ENCODE measurements around the gene ZBTB14. TPM values are rescaled to one million over a fixed set of nuclear protein-coding genes. Genes with fewer than 3 reads are reported as not detected.

The ZBTB14 gene
- total RNA-seq, 1 donor from 2014 or later = 12.9 TPM

- no peak overlapping the region for H3K4me3 ChIP-seq (ENCODE audit: low read depth, low read length)
- no peak for TF ChIP-seq CTCF (IDR thresholded peaks at IDR 0.05; ENCODE audit: insufficient read depth, low read length, severe bottlenecking)
- H3K27me3 ChIP-seq (ENCODE audit: control insufficient read depth, insufficient read depth, low read length) = no peaks in the 10 kb centered on the region
- no peak for DNase-seq (ENCODE audit: low read depth)
- H3K36me3 ChIP-seq (ENCODE audit: control insufficient read depth, insufficient read depth, low read length) = peaks cover 3% of the 10 kb centered on the region
- FAIRE-seq = no peak
Measured at GRCh38 chr18:5286525-5286924, 9.0 kb downstream of the ZBTB14 start.

DNA sequence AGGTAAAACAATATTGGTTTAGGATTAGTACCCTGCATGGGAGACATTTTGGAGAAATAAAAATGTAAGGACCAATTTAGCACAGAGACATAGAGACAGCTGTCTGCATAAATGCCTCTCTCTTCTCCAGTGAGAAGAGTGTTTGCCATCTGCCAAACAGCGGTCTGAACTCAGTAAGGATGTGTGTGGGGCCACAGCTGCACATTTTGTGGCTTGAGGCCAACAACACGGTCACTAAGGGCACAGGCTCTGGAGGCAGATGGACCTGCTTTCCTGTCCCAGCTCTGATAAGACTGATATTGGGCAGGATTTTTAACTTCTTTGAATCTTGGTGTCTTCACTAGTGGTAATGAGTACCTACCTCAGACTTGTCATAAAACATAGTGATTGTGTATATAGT, 10.2 kb downstream of the ZBTB14 start:
- no peaks in the 10 kb centered on the region for H3K36me3 ChIP-seq (ENCODE audit: control insufficient read depth, insufficient read depth, low read length)
- TF ChIP-seq CTCF (IDR thresholded peaks at IDR 0.05; ENCODE audit: insufficient read depth, low read length, severe bottlenecking) = no peak
- DNase-seq (ENCODE audit: low read depth) (no peak), FAIRE-seq (no peak)
- no peak overlapping the region for H3K4me3 ChIP-seq (ENCODE audit: low read depth, low read length)
- no peaks in the 10 kb centered on the region for H3K27me3 ChIP-seq (ENCODE audit: control insufficient read depth, insufficient read depth, low read length)

- TF ChIP-seq CTCF (IDR thresholded peaks at IDR 0.05; ENCODE audit: insufficient read depth, low read length, severe bottlenecking) = no peak
- Histone ChIP-seq H3K36me3 (ENCODE audit: control insufficient read depth, insufficient read depth, low read length) (no peaks in the 10 kb centered on the region), H3K4me3 (ENCODE audit: low read depth, low read length) (no peak overlapping the region), H3K27me3 (ENCODE audit: control insufficient read depth, insufficient read depth, low read length) (no peaks in the 10 kb centered on the region)
- FAIRE-seq (no peak), DNase-seq (ENCODE audit: low read depth) (peak; percentile 7)
Measured at GRCh38 chr18:5284808-5285207, 10.7 kb downstream of the ZBTB14 start.

DNA sequence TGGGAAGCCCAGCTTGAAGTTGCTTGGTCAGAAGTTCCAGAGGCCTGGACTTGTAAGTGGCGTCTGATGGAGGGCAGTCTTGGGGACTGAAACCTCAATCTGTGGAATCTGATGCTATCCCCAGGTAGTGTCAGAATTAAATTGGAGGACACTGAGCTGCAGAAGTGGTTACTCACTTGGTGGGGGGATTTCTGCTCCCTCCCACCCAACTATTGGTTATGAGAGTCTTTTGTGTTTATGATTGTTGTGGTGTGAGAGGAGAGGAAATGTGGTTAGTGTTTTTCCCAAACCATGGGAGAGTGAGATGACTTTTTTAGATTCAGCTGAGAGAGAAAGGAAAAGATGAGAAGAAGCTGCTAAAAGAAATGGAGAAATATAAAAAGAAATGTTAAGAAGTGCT, 12.8 kb downstream of the ZBTB14 start:
- DNase-seq (ENCODE audit: low read depth) (no peak), FAIRE-seq (no peak)
- Histone ChIP-seq H3K4me3 (ENCODE audit: low read depth, low read length) (no peak overlapping the region), H3K27me3 (ENCODE audit: control insufficient read depth, insufficient read depth, low read length) (no peaks in the 10 kb centered on the region), H3K36me3 (ENCODE audit: control insufficient read depth, insufficient read depth, low read length) (no peaks in the 10 kb centered on the region)
- no peak for TF ChIP-seq CTCF (IDR thresholded peaks at IDR 0.05; ENCODE audit: insufficient read depth, low read length, severe bottlenecking)

DNA sequence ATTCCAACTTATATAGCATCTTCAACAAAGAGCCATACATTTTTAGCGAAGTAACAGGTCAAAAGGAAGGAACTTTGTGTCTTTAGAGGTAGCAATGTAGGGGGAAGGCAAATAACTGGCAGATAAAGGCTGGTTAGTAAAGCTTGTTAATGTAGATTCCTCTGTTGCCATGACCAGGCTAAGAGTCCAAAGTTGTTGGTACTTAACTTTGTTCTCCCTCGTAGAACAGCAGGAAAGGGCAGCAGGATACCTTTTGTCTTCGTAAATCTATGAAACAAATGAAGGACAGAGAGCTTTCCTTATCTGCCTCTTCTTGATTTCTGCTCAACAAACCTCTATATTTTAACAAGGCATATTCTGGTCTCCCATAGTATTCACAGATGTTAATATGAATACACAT, 18.6 kb downstream of the ZBTB14 start:
- DNase-seq (ENCODE audit: low read depth) = no peak
- FAIRE-seq = no peak
- no peak for TF ChIP-seq CTCF (IDR thresholded peaks at IDR 0.05; ENCODE audit: insufficient read depth, low read length, severe bottlenecking)
- no peaks in the 10 kb centered on the region for H3K36me3 ChIP-seq (ENCODE audit: control insufficient read depth, insufficient read depth, low read length)
- H3K27me3 ChIP-seq (ENCODE audit: control insufficient read depth, insufficient read depth, low read length) = no peaks in the 10 kb centered on the region
- H3K4me3 ChIP-seq (ENCODE audit: low read depth, low read length) = no peak overlapping the region

DNA sequence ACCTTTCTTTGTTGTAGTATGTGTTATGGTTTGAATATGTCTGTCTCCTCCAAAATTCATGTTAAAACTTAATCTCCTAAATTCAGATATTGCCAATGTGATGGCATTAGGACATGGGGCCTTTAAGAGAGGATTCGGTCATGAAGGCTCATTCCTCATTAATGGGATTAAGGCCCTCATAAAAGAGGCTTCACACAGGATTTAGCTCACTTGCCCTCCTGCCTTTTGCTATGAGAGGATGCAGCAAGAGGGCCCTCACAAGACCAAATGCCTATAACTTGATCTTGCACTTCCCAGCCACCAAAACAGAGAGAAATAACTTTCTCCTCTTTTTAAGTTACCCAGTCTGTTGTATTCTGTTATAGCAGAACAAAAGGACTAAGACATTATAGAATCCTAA, 19.7 kb downstream of the ZBTB14 start:
- no peak for TF ChIP-seq CTCF (IDR thresholded peaks at IDR 0.05; ENCODE audit: insufficient read depth, low read length, severe bottlenecking)
- H3K4me3 ChIP-seq (ENCODE audit: low read depth, low read length) = no peak overlapping the region
- no peaks in the 10 kb centered on the region for H3K27me3 ChIP-seq (ENCODE audit: control insufficient read depth, insufficient read depth, low read length)
- FAIRE-seq = no peak
- no peaks in the 10 kb centered on the region for H3K36me3 ChIP-seq (ENCODE audit: control insufficient read depth, insufficient read depth, low read length)
- no peak for DNase-seq (ENCODE audit: low read depth)
